Measurements from ENCODE around the gene CCDC184.
A peak's percentile ranks its signal among the peaks of the same experiment; 100 is the strongest.
"Not testable (repeated sequence)": the region's sequence is repeated elsewhere in the genome, so short reads cannot be mapped to it uniquely, and the experiment has no call there.

CCDC184 gene

GRCh38 chr12:48145981-48146380 is 37.5 kb upstream of the CCDC184 start:
- Histone ChIP-seq H3K36me3 (ENCODE audit: control insufficient read depth, insufficient read depth, low read length) (no peaks in the 10 kb centered on the region), H3K27ac (no peak overlapping the region), H2AFZ (no peak overlapping the region), H3K9ac (no peak overlapping the region), H3K27me3 (ENCODE audit: control insufficient read depth, insufficient read depth, low read length) (no peaks in the 10 kb centered on the region), H3K4me2 (ENCODE audit: low read length) (no peak overlapping the region), H3K9me3 (ENCODE audit: control insufficient read depth, low read length) (no peaks in the 10 kb centered on the region), H3K4me3 (ENCODE audit: low read depth, low read length) (no peak overlapping the region), H3K4me1 (no peaks in the 10 kb centered on the region), H3K79me2 (no peaks in the 10 kb centered on the region)
- no peak for TF ChIP-seq CTCF (IDR thresholded peaks at IDR 0.05)

DNA sequence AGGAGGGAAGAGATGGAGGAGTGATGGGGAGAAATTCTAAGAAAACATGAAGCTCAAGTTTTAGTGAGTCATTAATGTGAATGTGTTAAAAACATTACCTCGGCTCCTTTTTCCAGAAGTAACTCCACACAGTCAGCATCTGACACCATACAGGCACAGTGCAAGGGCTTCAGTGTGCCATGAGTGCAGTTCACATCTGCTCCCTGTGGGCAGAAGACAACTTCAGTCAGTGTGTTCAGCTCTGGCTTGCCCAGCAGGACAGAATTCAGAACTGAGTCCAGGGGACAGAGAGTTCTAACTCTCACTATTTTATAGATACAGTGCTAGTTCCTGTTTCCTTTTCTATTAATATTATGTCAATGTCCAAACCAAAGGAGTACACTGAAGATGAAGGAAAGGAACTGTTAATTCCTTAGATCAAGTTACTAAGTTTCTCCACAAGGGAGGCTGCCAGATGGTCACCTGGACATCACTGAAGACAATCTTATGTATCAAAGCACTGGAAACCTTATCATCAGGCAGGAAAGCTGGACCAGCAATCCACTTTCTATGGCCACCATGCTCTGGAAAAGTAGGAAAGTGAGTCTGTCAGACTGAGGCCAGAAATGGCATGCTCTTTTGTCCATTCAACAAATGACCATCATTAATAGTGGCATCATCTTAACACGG is 32.2 kb upstream of the CCDC184 start:
- Histone ChIP-seq H3K4me2 (ENCODE audit: low read length) (no peak overlapping the region), H3K79me2 (no peaks in the 10 kb centered on the region), H3K4me1 (no peaks in the 10 kb centered on the region), H3K9me3 (ENCODE audit: control insufficient read depth, low read length) (no peaks in the 10 kb centered on the region), H3K4me3 (ENCODE audit: low read depth, low read length) (no peak overlapping the region), H3K27ac (no peak overlapping the region), H3K36me3 (ENCODE audit: control insufficient read depth, insufficient read depth, low read length) (no peaks in the 10 kb centered on the region), H3K27me3 (ENCODE audit: control insufficient read depth, insufficient read depth, low read length) (no peaks in the 10 kb centered on the region), H2AFZ (no peak overlapping the region), H3K9ac (no peak overlapping the region)
- TF ChIP-seq CTCF (IDR thresholded peaks at IDR 0.05) = no peak

DNA sequence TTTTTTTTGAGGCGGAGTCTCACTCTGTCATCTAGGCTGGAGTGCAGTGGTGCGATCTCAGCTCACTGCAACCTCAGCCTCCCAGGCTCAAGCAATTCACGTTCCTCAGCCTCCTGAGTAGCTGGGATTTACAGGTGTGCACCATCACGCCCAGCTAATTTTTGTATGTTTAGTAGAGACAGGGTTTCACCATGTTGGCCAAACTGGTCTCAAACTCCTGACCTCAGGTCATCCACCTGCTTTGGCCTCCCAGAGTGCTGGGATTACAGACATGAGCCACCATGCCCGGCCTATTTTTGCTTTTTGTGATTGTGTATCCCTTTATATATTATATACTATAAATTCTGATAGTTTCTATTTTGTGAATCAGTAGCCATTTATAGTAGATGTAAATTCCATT is 27.7 kb upstream of the CCDC184 start:
- not testable (repeated sequence) for H2AFZ ChIP-seq; H3K79me2 ChIP-seq; H3K27me3 ChIP-seq (ENCODE audit: control insufficient read depth, insufficient read depth, low read length); H3K4me3 ChIP-seq (ENCODE audit: low read depth, low read length); H3K36me3 ChIP-seq (ENCODE audit: control insufficient read depth, insufficient read depth, low read length); H3K4me2 ChIP-seq (ENCODE audit: low read length); H3K9me3 ChIP-seq (ENCODE audit: control insufficient read depth, low read length); H3K9ac ChIP-seq; H3K27ac ChIP-seq
- H3K4me1 ChIP-seq = peaks cover 15% of the 10 kb centered on the region

- Histone ChIP-seq H3K79me2 (peaks cover 3% of the 10 kb centered on the region), H3K27me3 (ENCODE audit: control insufficient read depth, insufficient read depth, low read length) (no peaks in the 10 kb centered on the region), H3K4me1 (peaks cover 22% of the 10 kb centered on the region), H3K9me3 (ENCODE audit: control insufficient read depth, low read length) (no peaks in the 10 kb centered on the region), H3K36me3 (ENCODE audit: control insufficient read depth, insufficient read depth, low read length) (no peaks in the 10 kb centered on the region), H2AFZ (peak overlapping the region; percentile 100), H3K4me2 (ENCODE audit: low read length) (peak overlapping the region; percentile 92), H3K4me3 (ENCODE audit: low read depth, low read length) (peak overlapping the region; percentile 97), H3K9ac (peak overlapping the region; percentile 87), H3K27ac (peak overlapping the region; percentile 93)
- TF ChIP-seq CTCF (IDR thresholded peaks at IDR 0.05) = no peak
These were observed 26.8 kb upstream of the CCDC184 start for GRCh38 chr12:48156652-48157017.

DNA sequence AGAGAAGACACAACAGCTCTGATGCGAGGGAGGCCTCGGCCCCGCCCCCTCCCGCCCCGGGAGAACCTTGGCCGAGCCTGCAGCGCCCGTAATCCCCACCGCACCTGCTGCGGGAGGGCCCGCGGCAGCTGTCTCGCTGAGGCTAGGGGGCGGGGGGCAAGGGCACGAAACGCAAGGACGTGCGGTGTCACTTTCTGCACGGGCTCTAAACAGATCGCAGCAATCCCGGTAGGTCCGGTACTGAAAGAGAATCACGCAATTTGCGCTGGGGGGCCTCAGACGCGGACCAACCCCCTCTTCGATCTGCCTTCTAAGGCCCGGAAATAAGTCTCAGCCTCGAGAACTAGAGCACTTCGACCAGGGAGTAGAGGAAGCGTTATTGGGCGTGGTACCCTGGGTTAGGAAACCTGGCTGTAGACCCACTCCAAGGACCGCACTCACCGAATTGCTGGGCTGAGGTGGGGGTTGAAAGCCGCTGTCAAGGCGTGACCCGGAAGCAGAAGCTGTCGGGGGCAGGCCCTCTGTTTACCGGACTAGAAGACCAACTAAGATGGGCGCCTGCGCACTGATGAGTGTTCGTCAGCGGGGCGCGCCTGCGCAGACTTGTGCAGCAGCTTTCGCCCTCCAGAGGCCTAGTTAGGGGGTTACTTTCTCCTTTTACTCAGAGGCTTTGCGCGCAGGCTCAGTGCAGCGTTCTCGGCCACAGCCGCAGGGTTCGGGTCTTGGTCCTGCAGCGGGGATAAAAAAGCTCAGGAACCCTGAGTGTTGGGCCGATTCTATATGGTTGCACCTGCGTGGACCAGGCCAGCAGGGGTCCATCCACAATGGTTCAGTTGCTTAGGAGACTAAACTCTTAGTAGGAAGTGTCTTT is 26.2 kb upstream of the CCDC184 start, which contains the start of gene ASB8:
ASB8 (minus strand) TSS at position 498 of the 871 bp plus-strand sequence. CDS start 4,019 bp downstream, outside the sequence.
- Histone ChIP-seq H3K79me2 (peaks cover 3% of the 10 kb centered on the region), H3K36me3 (ENCODE audit: control insufficient read depth, insufficient read depth, low read length) (no peaks in the 10 kb centered on the region), H3K9me3 (ENCODE audit: control insufficient read depth, low read length) (no peaks in the 10 kb centered on the region), H3K27me3 (ENCODE audit: control insufficient read depth, insufficient read depth, low read length) (no peaks in the 10 kb centered on the region), H3K4me1 (peaks cover 28% of the 10 kb centered on the region), H3K4me3 (ENCODE audit: low read depth, low read length) (peak within 1 kb of the TSS; percentile 97), H3K4me2 (ENCODE audit: low read length) (peak within 1 kb of the TSS; percentile 92), H3K27ac (peak within 1 kb of the TSS; percentile 93), H2AFZ (peak within 1 kb of the TSS; percentile 100), H3K9ac (peak within 1 kb of the TSS; percentile 87)
- TF ChIP-seq CTCF (IDR thresholded peaks at IDR 0.05) = peak; percentile 54
